Adrenal gland (tissue), 12 donors: ENCODE results near the gene FYN. TPM values are rescaled to one million over a fixed set of nuclear protein-coding genes. Genes with fewer than 3 reads are reported as not detected.

Source experiments
- DNase-seq, 7 donors: peaks; one replicate each; pipeline ENCODE4 v3.0.0-alpha.2; 2019 to 2020
- H3K27ac ChIP-seq, 5 donors: fragments of 200-600 bp; sonication (generic) in 4 of 5; 1 replicate in 3 of 5; 2 replicates in 2 of 5; pipeline versions ENCODE4 v1.5.1 to v1.8.0; 2016 to 2020; ENCODE audit warnings: mild to moderate bottlenecking in 1 of 5
- H3K27me3 ChIP-seq: fragments of 200-600 bp; 2 replicates; pipeline ENCODE4 v1.8.0; 2021
- H3K36me3 ChIP-seq, 2 donors: fragments of 200-600 bp; replicated peaks in 1 of 2; 1 replicate in 1 of 2; 2 replicates in 1 of 2; pipeline versions ENCODE4 v1.5.1 to v1.8.0; 2018 to 2022
- H3K4me1 ChIP-seq, 2 donors: fragments of 200-600 bp; replicated peaks in 1 of 2; 1 replicate in 1 of 2; 2 replicates in 1 of 2; pipeline versions ENCODE4 v1.5.1 to v1.8.0; 2018 to 2021
- H3K4me3 ChIP-seq, 4 donors: fragments of 200-600 bp; sonication (generic) in 3 of 4; one replicate each; pipeline ENCODE4 v1.5.1; 2016 to 2018
- H3K9me3 ChIP-seq, 3 donors: fragments of 200-600 bp; sonication (generic) in 1 of 3; replicated peaks in 1 of 3; 1 replicate in 2 of 3; 2 replicates in 1 of 3; pipeline versions ENCODE4 v1.5.1 to v1.8.0; 2016 to 2021
- POLR2A ChIP-seq, 2 donors: fragments of 450-650 bp; IDR thresholded peaks; one replicate each; pipeline ENCODE4 v1.6.1; 2017; ENCODE audit warnings: antibody characterized with exemption in 2 of 2, mild to moderate bottlenecking in 2 of 2, moderate library complexity in 1 of 2
- WGBS, 4 donors: extraction: QIAGEN DNeasy Blood & Tissue Kit in 2 of 4; methylation state at CpG; one replicate each; pipeline versions ENCODE4 v1.1.5 to v1.1.7; 2013 to 2017; 5-methylcytosine and 5-hydroxymethylcytosine counted together
- intact Hi-C, 2 donors: fragments of 100-400 bp; cut with DNase I; formaldehyde crosslinking; loops; one replicate each; pipeline versions ENCODE4 v1.14.1 to v1.15.0; 2022 to 2023
- polyA plus RNA-seq, 3 donors: library from polyadenylated mRNA; stranded (reverse); fragments of 200-250 nt in 2 of 3; fragments of 350-450 nt in 1 of 3; fragmentation: Illumina TruSeq in 1 of 3; extraction: RNeasy Lipid Tissue Mini Kit (QIAGEN cat#74804) in 1 of 3; gene quantifications; one replicate each; pipeline ENCODE4 v1.2.3, GENCODE V29; 2013 to 2014
- total RNA-seq, 9 donors: library from RNA; depleted of rRNA in 4 of 9; stranded (reverse); fragments of >200 nt in 4 of 9; fragments of 120-200 nt in 1 of 9; fragmentation: NEBNext Ultra II Directional in 1 of 9; extraction: Animal tissue kit (Norgen Biotek cat#: 25700) in 1 of 9; gene quantifications; one replicate each; pipeline versions ENCODE4 v1.1.0 to v1.2.4, GENCODE V29; 2013 to 2023
- TF ChIP-seq, protein P1 (sequence below), 6 experiments: fragments of 450-650 bp in 4 of 6; fragments of 200-600 bp in 2 of 6; sonication (generic) in 1 of 6; IDR thresholded peaks; 1 replicate in 5 of 6; 2 replicates in 1 of 6; pipeline versions ENCODE4 v1.5.1 to v1.8.0; 2016 to 2021; ENCODE audit warnings: antibody characterized with exemption in 6 of 6, mild to moderate bottlenecking in 2 of 6, moderate library complexity in 1 of 6
- donor health status: healthy with polysubstance abuse.
- donor health status: Bipolar disorder and iron deficiency.
- donor health status: DM: yes; HTN: yes; CAD: no.
- donor health status: DM: no; HTN: no; CAD: no.
- donor health status: DM: no; HTN: no; CAD: no.
- donor health status: DM: yes; HTN: yes; CAD: no.

Gene FYN
- total and polyA plus RNA-seq, 12 donors, result 10.7 to 36.5 (median 19.8) TPM

DNA sequence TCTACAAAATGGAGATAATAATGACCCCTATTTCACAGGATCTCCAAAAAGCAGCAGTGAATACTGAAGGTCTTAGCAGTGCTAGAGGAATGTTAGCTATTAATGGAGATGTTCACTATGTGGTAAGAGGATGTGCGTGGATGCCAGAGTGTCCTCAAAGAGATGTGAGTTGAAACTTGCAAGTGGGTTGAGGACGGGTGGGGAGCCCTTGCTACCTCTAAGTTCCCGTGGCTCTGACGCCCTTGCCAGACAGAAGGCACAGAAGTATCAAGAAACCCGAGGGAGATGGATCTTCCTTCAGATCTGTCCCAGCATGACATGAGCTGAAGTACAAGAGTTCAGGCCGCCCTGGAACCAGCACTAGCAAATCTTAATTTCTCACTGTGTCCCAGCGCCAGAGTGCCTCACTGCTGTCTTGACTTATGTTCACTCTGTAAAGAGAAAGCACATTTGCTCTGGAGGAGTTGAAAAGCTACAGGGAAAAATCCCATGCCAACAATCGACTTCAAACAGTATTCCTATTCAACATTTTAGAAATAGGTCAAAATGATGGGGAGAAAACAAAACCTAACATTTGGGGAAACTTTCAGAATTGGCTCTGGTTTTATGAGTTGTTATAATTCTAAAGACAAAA, 59.5 kb downstream of the FYN start:
- no peaks in the 10 kb centered on the region for H3K9me3 ChIP-seq
- intact Hi-C loops, result no loop called here
- no peak for DNase-seq

DNA sequence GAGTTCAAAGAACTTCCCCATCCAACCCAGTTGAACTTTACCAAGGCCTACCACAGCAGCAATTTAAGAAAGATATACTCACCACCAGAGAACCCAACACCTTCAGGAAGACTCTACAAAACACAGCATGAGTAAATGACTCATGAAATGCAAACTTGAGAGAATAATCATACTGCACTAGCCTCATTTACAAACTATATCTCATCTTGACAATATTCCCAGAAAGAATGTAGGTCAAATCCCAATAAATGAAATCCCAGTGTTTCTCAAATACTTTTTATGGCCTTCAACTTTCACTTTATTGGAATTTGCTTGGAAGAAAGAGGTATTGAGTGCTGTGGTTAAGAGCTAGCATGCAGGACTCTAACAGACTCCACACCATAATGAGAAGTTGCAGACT, 60.0 kb downstream of the FYN start:
- DNase-seq, result no peak
- Histone ChIP-seq H3K9me3 (no peaks in the 10 kb centered on the region), H3K4me1 (no peaks in the 10 kb centered on the region), H3K27me3 (no peaks in the 10 kb centered on the region), H3K27ac (no peak overlapping the region), H3K36me3 (no peaks in the 10 kb centered on the region), H3K4me3 (no peak overlapping the region)
- intact Hi-C loops, result no loop called here
- TF ChIP-seq, protein P1, sequence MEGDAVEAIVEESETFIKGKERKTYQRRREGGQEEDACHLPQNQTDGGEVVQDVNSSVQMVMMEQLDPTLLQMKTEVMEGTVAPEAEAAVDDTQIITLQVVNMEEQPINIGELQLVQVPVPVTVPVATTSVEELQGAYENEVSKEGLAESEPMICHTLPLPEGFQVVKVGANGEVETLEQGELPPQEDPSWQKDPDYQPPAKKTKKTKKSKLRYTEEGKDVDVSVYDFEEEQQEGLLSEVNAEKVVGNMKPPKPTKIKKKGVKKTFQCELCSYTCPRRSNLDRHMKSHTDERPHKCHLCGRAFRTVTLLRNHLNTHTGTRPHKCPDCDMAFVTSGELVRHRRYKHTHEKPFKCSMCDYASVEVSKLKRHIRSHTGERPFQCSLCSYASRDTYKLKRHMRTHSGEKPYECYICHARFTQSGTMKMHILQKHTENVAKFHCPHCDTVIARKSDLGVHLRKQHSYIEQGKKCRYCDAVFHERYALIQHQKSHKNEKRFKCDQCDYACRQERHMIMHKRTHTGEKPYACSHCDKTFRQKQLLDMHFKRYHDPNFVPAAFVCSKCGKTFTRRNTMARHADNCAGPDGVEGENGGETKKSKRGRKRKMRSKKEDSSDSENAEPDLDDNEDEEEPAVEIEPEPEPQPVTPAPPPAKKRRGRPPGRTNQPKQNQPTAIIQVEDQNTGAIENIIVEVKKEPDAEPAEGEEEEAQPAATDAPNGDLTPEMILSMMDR (IDR thresholded peaks at IDR 0.05), result no peak
- no peak for TF ChIP-seq POLR2A (IDR thresholded peaks at IDR 0.05)

More for the DNA sequence above, 59.5 kb downstream of the FYN start:
- WGBS, 4 donors, result 84 to 91% (median 87%) methylated on average over 8 of the region's 8 CpGs
- Histone ChIP-seq H3K4me1 (peaks cover 0 to 4% of the 10 kb centered on the region in 2 donors), H3K4me3 (no peak overlapping the region), H3K27ac (no peak overlapping the region), H3K36me3 (no peaks in the 10 kb centered on the region), H3K27me3 (no peaks in the 10 kb centered on the region)
- TF ChIP-seq, protein P1 (IDR thresholded peaks at IDR 0.05), result no peak
- no peak for TF ChIP-seq POLR2A (IDR thresholded peaks at IDR 0.05)

DNA sequence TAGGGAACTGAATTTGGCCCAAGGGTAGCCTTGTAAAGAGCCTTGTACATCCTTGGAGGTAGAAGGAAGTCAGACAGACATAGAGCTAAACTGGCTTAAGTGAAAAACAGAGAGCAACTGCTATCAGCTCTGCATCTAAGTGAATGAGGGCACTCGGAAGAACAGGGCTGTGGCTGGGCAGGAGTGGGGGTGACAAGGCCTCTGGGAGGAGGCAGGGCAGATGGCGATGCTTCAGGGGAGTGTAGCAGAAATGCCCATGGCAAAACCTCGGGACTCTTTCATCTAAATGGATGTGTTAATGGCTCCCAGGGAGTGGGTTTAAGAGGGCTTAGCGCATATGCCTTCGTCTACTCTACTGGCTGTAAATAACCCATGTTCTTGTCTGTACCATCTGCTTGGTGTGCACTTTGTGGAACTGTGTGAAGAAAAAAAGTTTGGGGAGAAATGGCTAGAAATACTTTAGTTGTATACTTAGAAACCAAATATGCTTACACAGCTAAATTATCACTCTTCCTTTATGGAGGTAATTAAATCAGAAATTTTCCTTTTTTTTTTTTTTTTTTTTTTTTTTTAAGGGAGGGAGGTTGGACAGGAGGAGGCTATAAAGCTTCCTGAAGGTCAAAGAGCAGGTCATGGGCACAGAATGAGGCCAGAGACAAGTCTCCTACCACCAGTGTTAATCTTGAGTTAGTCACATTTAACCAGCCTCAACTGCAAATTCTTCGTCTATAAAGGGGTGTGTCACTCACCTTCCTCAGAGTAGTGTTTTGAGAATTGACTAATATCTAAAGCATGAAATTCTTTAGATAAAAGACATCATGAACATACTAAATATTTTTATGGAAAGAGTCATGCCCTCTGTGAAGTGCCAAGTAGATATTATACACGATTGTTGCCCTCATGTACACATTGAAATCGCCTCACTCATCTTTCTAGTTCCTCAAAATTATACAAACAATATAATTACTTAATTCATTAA, 60.9 kb downstream of the FYN start:
- Histone ChIP-seq H3K9me3 (no peaks in the 10 kb centered on the region), H3K4me3 (no peak overlapping the region), H3K36me3 (no peaks in the 10 kb centered on the region), H3K4me1 (no peaks in the 10 kb centered on the region), H3K27me3 (no peaks in the 10 kb centered on the region), H3K27ac (no peak overlapping the region)
- DNase-seq, result no peak
- TF ChIP-seq POLR2A (IDR thresholded peaks at IDR 0.05), result no peak
- TF ChIP-seq, protein P1 (IDR thresholded peaks at IDR 0.05), result no peak
- intact Hi-C loops, result no loop called here
- WGBS, 4 donors, result 76 to 86% (median 84%) methylated on average over 8 of the region's 8 CpGs

DNA sequence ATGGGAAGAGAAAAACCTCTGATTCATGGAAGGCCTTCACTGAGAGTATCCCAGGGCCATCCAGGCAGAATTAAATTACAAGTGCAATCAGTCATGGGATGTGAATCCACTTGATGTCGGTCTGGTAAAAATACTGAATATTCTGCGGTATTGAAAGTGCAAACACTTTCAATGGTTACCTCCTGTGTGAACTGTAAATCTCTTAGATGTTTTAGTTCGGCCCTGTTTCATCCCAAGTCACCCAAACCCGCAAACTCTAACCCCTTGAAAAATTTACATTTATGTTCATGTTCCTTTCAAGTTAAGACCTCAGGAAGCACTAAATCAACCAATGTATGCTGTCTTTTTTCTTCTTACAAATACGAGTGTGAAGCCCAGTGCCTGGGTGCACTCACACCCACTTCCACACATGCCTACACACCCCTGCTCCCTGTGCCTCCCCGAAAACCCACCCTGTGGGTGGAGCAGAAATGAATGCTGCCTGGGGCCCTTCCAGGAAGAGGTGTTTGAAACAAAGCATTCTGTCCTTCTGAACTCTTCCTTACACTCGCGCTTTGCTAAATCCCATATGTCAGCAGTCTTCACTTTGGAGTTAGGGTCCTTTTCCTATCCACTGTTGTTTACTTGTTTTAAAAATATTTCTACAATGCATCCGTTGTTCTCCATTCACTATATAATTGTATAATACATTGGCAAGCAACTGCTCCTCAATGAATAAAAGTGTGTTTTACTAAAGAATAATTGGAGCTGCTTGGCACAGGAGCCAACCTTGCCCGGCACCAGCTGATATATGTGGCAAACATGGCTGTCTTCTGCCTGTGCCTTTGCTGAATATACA, 62.7 kb downstream of the FYN start:
- TF ChIP-seq POLR2A (IDR thresholded peaks at IDR 0.05), result no peak
- H3K36me3 ChIP-seq, result no peaks in the 10 kb centered on the region
- no peak overlapping the region for H3K27ac ChIP-seq
- H3K27me3 ChIP-seq, result no peaks in the 10 kb centered on the region
- no peaks in the 10 kb centered on the region for H3K4me1 ChIP-seq
- H3K4me3 ChIP-seq, result no peak overlapping the region
- intact Hi-C loops, result no loop called here
- no peak for DNase-seq
- no peaks in the 10 kb centered on the region for H3K9me3 ChIP-seq
- whole genome bisulfite sequencing, 4 donors, result 69 to 76% (median 75%) methylated on average over 10 of the region's 10 CpGs
